GM19438 (cell line): ENCODE results near the gene LRP5.

ENCODE experiments used
- ATAC-seq: cut with Tn5 transposase; IDR thresholded peaks from one replicate; pipeline ENCODE4 v1.9.1; 2021; ENCODE audit warnings: low read depth; ENCODE audit not compliant: unreplicated experiment

LRP5 gene

DNA sequence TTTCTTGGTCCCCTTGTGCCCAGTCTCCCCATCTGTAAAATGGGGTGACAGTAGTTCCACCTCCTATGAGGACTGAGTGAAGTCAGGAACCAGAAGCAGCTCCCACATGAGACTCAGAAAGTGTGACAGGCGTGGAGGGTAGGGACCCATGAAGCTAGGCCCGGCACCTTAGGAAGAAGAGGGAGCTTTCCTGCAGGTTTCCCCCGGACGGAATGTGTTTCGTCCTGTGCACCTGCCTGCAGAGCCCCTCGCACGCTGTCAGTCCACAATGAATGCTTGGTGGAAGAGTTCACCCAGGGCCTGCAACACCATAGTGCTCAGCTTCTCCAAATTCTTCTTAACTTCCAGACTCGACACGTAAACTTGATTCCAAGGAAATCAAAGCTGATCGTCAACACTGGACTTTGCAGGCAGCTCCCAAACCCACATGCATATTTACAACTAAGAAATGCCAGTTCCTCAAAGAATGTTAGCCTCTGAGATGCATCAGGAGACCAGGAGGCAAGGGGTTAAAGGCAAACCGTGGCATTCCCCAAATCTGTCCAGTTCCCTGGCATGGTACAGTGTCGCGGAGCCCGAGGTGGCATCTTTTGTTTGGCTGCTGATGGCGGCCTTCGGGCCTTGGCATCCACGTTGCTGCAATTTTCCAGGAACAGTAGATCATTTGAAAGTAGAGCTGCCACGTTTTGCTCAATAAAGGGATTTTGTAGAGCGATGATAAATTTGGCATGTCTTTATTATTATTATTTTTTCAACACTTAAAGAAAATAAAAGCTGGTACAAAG, 15.4 kb downstream of the LRP5 start:
- no peak for ATAC-seq

DNA sequence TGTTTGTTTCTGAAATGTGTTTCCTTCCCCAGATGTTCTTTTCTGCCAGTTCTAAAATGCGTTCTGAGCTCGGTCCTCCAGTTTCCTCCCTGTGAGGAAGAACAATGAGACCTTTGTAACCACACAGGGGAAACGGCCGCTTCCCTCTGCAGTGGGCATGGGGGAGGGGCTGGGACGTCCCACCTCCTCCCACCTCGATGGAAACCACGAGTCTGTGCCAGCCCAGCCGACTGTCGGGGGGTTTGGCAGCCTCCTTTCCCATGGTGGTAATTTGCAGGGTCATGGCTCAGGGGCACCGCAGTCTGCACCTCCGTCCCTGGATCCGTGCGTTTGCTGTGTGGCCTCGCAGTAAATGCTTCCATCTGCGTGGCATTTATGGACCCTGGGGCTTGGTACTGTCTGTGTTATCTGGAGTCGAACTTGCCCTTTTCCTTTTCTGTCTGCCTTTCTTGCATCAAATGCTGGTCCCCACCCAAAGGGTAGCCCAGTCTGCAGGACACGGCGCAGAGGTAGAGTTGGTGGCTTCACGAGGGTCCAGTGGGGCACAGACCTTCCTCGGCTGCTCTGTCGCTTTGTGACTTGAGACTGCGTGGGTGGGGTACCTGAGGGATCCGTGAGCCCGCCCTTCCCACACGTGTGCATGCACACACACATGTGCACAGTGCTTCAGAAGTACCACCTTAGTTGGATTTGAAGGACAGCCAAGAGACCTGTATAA, 16.1 kb downstream of the LRP5 start:
- ATAC-seq: no peak

DNA sequence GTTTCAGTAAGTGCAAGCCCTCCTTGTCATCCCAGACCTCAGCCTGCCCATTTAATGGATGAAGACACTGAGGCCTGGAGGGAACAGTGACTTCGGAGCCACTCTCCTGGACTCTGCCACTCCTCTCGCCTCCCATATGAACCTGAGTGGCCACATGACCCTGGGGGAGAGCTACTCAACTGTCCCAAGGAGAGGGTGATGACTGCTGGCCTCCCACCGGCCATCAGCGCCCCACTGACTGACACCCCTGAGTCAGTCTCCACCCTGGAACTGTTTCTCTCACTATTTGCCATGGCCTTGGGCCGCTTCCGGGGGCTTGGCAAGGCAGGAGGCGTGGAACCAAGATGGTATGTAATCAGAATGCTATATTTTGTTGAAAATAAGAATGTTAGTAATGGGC, 17.1 kb downstream of the LRP5 start:
- no peak for ATAC-seq

DNA sequence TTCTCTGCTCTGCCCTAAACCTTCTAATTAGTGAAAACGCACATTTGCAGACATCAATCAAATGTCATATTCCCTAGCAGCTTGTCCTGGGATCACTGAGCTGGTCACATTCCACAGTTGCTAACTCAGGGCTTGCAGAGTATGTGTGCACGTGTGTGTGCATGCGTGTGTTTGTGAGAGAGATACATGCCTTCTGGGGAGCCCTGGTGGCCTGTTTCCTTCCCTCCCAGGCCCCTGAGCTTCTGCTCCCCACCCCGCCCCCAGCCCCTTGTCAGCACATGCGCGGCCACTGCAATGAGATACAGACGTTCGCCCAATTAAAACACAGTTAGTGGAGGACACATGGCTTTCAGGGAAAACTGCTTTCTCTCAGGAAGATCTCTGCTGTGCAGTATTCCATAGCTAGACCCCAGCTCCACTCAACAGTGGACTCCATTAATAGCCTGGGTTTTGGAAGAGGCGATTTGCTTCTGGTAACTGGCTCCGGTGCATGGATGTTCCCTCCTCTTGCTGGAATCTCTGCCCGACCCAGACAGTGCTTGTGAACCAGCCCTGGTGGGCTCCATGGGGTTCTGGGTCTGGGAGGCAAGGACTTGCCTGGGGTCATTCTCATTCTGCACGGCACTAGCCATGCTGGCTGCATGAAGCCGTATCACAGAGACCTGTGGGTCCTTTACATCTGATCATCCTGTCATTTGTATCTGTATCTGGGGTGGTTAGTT, 17.7 kb downstream of the LRP5 start:
- ATAC-seq: no peak

DNA sequence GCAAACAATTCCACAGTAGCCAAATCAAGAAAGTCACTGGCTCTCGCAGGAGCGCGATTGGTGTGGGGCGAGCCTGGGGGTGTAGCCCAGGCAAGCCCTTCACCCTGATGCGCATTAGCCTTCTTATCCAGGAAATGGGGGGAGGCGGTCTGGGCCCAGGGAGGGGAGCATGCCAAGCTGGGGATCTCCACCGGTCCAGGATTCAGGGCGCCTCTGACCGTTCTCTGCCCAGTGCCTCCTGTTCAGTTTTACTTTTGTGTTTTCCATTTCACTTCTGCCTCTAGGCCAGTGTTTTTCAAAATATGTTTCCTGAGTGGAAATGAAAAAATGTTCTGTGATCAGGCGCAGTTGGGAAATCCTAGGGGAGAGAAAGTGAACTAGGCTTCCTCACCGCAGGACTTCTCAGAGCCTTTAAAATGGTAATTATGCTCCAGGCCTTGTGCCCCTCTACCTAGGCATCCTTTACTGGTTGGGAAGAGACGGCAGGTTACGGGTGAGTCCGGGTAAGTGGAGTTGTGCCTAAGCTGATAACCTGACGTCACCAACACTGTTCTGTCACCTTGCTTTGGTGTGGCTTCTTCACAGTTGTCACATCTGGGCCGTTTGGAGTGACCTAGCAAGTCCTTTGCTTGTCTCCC, 18.4 kb downstream of the LRP5 start:
- no peak for ATAC-seq

DNA sequence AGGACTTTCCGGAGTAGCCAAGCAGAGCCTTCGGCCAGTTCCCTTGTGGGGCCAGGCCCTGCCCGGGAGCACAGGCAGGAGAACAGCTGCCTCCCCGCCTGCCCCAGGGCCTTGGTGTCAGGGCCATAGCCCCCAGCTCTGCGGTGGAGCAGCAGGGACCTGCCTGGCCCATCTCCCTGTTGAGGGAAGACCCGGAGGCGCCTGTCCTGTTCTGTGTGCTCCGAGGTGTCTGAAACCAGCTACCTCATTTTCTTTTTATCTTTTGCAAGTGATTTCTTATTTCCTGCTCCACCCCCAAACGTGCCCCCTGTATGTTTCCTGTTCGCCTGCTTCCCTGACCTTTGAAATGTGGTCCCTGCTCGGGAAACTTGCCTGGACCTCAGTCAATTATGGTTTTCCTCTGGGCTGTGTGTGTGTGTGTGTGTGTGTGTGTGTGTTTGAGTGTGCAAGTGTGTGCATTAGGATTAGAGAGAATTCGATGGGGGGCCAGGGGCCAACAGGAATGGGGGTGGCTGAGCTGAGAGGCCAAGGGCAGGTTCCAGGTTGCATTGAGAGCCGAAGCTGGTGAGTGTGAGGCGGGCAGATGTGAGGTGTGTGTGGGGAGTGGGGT, 19.1 kb downstream of the LRP5 start:
- no peak for ATAC-seq

DNA sequence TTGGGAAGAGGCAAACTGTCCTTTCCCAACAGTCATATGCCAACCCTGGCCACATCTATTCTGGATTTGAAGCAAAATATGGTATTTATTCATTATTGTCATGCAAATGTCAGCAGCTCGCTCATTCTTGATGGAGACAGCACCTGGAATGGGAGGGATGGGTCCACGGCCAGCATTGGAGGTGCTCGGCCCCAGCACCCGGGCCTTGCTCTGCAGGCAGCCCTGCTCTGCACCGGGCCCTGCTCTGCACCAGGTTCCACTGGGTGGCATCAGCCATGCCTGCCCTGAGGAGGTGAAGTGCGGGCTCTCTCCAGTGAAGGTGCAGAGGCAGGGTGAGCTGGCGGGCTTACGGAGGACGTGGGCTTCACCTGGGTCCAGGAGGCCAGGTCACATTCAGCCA, 19.8 kb downstream of the LRP5 start:
- no peak for ATAC-seq

DNA sequence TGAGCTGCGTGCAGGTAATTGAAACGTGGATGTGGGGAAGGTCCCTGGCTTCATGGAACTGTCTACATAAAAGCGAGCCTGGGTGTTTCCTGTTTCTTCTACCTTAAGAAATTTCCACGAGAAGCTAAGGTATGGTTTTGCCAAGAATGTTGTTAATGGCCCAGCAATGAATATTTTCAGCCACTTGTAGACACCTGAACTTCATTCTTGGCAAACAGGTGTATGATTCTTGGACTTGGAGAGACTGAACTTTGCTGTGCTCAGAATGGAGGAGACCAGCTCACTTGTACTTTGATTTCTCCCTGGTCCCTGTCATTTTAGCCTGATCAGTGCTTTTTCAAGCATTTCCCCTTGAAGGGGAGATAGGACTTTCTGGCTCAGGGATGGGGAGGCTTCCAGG, 20.8 kb downstream of the LRP5 start:
- no peak for ATAC-seq

DNA sequence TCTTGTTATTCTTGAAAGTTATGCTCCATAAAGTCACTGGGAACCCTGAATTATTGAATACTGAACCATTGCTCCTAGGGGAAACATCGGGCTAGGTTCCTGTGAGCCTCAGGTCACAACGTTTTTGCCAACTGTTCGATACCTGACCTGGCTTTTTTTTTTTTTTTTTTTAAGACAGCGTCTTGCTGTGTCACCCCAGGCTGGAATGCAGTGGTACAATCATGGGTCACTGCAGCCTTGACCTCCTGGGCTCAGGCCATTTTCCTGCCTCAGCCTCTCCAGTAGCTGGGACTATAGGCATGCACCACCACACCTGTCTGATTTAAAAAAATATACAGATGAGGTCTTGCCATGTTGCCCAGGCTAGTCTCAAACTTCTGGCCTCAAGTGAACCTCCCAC, 22.5 kb downstream of the LRP5 start:
- no peak for ATAC-seq

DNA sequence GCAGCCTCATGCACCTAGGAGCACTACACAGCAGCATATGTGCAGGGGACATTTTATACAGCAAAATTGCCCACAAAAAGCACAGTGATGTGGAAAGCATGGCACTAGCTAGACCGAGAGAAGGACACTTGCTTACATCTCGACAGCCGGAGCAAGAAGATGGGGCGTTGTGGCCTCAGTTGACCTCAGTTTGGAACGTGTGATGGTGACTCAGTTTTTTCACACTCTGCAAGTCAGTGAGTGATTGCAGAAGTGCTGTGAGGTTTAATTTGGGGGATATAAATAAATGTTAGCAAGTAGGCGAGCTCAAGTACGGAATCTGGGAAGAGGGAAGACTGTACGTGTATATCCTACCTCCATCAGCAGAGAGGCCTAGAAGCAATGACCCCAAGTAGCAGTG, 23.3 kb downstream of the LRP5 start:
- ATAC-seq: no peak

DNA sequence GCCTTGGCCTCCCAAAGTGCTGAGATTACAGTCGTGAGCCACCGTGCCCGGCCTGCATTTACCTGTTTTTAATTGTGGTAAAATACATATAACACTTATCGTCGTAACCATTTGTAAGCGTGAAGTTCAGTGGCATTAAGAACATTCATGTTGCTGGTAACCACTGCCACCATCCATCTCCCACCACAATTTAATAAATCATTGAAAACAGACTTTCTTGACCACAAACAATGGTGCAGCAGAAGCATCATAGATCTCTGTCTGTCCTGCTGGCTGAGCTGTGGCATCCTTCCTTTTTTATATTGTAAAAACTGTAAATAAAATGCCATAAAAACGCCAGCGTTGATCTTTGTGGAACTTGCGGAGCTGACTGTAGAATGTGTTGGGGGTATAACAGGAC, 24.3 kb downstream of the LRP5 start:
- ATAC-seq: no peak

DNA sequence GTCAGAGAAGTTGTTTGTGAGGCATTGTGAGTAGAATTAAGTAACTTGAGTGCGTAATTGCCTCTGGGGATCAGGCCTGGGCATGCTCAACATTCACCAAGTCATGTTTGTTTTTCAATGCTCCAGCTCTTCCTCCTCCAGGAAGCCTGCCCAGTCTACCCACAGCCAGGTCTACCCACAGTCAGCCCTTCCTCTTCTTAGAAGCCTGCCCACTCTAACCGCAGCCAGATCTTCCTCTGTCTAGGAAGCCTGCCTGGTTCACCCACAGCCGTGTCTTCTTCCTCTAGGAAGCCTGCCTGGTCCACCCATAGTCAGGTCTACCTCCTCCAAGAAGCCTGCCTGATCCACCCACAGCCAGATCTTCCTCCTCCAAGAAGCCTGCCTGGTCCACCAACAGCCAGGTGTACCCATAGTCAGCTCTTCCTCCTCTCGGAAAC, 25.0 kb downstream of the LRP5 start:
- no peak for ATAC-seq

DNA sequence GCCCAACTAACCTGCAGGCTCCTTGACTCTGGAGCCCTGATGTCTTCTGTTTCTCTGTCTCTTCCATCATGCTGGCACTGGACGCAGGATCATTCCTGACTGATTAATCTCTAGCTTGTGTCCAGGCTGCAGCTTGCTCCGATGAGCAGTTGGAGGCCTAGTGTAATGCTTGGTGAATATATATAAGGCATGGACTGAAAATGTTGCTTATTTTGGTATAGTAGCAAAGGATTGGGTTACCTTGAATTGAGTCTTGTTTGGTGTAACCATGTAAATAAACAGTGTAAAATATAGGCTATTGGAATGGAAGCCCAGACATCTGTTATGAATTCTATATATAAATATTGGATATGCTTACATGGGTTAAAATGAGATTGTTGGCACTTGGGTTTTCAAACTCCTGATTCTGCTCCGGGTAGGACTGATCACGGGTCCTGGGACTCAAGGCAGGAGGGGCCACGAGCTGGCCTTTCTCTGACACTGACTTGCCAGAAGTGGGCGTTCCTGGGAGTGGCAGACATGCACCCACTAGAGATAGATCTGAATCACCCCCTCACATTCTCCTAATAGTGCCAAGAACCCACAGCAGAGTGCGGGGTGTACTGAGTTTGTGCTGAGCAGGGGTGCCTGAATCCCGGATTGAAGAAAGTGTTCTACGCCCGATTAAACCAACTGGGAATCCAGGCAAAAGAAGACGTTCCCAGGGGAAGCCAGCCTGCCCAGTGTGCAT, 25.8 kb downstream of the LRP5 start:
- no peak for ATAC-seq

DNA sequence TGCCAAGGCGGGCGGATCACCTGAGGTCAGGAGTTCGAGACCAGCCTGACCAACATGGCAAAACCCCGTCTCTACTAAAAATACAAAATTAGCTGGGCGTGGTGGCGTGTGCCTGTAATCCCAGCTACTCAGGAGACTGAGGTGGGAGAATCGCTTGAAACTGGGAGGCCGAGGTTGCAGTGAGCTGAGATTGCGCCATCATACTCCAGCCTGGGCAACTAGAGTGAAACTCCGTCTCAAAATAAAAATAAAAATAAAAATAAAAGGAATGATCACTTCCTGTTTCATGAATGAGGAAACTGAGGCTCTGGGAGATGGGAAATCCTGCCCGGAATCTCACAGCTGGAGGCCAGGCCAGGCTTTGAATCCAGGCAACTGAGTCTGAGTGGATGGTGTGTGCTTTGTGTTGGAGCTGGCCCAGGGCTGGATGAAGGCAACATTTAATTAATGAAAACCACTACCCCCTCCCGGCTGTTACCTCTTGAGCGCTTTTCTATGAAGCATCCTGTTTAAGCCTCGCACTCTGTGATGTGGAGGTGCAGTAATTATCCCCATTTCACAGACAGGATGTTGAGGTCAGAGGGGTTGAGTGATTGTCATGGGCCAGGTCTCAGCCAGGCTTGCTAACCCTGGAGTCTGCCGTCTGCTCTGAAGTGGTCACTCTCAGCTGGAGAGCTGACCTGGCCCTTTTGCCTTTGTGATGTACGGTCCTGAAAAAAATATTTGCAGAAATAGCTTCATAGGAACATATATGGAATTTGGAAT, 27.8 kb downstream of the LRP5 start:
- ATAC-seq: no peak

DNA sequence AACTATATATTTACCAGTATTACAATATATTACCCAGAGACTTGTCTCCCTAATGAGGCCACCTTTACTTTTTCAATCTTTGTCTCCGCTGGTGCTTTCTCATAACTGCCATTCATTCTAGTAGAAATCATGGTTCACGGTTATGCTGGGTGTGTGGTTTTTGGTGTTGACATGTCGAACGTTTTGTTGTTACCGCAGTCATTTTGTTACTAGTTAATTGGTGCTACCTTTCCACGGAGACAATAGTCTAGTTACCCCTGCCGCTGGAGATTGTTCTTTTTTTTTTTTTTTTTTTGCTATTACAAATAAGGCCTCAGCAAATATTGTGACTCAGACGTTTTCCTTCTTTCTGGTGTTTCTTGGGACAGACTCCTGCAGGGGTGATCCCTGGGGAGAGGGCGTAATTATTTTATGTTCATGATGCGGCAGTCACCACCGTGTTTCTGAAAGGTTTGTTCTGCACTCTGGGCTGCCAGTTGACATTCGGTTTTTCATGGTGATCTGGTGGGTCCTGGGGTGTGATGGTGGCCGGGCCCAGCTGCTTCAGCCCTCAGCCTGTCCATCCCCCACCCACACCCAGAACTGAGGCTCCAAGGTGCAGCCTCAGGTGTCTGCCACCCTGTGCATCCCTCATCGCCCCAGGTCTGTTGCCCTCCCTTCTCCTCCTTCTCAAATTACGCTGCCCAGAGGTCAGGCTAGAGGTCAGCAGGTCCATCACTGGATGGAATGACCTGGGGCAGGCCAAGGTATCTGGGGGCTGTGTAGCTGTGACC, 28.6 kb downstream of the LRP5 start:
- ATAC-seq: no peak

DNA sequence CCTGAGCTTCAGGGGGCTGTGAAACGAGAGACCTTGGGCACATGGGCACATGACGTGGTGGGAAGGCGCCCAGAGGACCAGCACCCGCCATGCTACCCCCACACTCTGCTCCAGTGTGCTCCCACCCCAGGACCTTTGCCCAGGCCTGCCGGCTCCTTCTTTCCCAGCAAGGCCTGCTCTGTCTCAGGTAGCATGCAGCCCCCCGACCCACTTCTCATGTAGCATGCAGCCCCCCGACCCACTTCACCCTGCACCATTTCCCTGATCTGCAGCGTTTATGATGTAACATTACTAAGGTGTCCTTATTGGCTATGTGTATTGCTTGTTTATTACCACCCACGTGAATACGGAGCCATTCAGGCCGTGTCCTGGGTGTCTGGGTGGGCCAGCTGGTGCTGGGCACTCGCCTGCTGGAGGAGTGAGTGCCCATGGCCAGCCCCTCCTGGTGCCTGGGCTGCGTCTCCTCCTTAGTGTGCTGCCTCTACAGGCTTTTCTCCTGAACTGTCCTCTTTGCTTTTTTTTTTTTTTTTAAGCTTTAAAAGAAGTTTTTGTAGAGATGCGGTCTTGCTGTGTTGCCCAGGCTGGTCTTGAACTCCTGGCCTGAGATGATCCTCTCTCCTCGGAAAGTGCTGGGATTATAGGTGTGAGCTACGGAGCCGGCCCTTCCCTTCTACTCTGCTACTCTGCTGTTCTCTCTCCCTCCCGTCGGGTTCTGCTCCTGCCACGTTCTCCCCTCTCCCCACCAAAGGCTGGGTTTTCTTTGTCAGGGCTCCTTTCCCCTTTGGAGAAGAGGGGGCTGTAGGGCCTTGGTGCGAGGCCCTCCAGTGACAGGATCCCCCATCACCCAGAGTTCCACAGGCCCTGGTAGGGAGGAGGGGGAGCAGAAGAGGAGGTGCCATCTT, 29.4 kb downstream of the LRP5 start:
- no peak for ATAC-seq

DNA sequence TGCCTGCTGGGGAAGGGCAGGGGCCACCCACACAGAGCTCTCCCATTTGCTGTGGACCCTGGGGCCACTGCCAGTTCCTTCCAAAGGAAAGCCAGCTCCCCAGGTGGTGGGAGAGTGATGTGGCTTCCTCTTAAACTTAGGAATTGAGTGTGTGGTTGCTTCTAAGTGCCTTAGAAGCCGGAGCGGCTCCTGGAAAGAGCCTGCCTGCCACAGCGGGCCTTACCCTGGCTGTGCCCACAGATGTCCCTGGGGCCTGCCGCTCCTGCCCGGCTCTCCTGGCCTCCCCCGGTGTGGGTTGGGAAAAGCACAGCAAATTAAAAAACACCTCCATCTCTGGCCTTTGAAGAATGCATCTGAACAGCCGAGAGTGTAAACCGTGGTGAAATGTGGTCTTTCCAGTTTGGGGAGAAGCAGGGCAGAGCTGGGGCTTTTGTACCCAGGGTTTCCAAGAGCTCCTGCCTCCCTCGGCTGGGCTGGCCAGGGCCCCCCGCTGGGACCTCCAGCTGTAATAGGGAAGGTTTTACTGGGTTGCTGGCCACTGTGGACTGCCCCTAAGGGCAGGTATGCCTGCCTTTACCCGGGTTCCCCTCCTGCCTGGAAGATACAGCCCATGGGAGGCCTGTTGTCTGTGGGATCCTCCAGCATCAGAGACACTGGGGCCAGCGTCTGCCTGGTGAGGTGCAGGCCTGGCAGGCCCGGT, 30.2 kb downstream of the LRP5 start:
- ATAC-seq: no peak
